MM.1S (cell line): ENCODE measurements around the gene TUT7.
A peak's percentile ranks its signal among the peaks of the same experiment; 100 is the strongest.

Experiments
- DNase-seq: peaks from one replicate; pipeline ENCODE4 v3.0.0-alpha.2; 2015
- H2AFZ ChIP-seq: fragments of 300-600 bp; sonication (generic); 2 replicates; pipeline ENCODE4 v1.6.0; 2016; ENCODE audit warnings: antibody characterized with exemption, low read length
- H3F3A ChIP-seq: fragments of 300-600 bp; sonication (generic); 2 replicates; pipeline ENCODE4 v1.6.1; 2016; ENCODE audit warnings: mild to moderate bottlenecking, antibody characterized with exemption, low read length, moderate library complexity, mixed read lengths; ENCODE audit not compliant: insufficient read depth
- H3K27ac ChIP-seq: fragments of 300-600 bp; sonication (generic); 2 replicates; pipeline ENCODE4 v1.5.1; 2016; ENCODE audit warnings: mild to moderate bottlenecking, low read length
- H3K27me3 ChIP-seq: fragments of 300-600 bp; sonication (generic); replicated peaks from 2 replicates; pipeline ENCODE4 v1.6.0; 2016; ENCODE audit warnings: low read length; ENCODE audit not compliant: insufficient read depth
- H3K36me3 ChIP-seq: fragments of 300-600 bp; sonication (generic); replicated peaks from 2 replicates; pipeline ENCODE4 v1.6.1; 2016; ENCODE audit warnings: mild to moderate bottlenecking, low read length, mixed read lengths; ENCODE audit not compliant: insufficient read depth
- H3K4me1 ChIP-seq: fragments of 300-600 bp; sonication (generic); 2 replicates; pipeline ENCODE4 v1.6.1; 2016; ENCODE audit warnings: low read length, mixed read lengths
- H3K4me2 ChIP-seq: fragments of 300-600 bp; sonication (generic); 2 replicates; pipeline ENCODE4 v1.6.0; 2016; ENCODE audit warnings: low read depth, low read length
- H3K4me3 ChIP-seq: fragments of 300-600 bp; sonication (generic); 2 replicates; pipeline ENCODE4 v1.5.1; 2016; ENCODE audit warnings: low read length, mixed read lengths
- H3K79me2 ChIP-seq: fragments of 300-600 bp; sonication (generic); 2 replicates; pipeline ENCODE4 v1.6.1; 2016; ENCODE audit warnings: mixed run types, low read length, mixed read lengths
- H3K9ac ChIP-seq: fragments of 300-600 bp; sonication (generic); 2 replicates; pipeline ENCODE4 v1.6.1; 2016; ENCODE audit warnings: low read length, mixed read lengths
- H3K9me2 ChIP-seq: fragments of 300-600 bp; sonication (generic); replicated peaks from 2 replicates; pipeline ENCODE4 v1.6.1; 2016; ENCODE audit warnings: mild to moderate bottlenecking, low read length, mixed read lengths; ENCODE audit not compliant: insufficient read depth
- H3K9me3 ChIP-seq: fragments of 300-600 bp; sonication (generic); replicated peaks from 2 replicates; pipeline ENCODE4 v1.6.1; 2016; ENCODE audit warnings: mild to moderate bottlenecking, low read length, mixed read lengths; ENCODE audit not compliant: insufficient read depth
- H4K20me1 ChIP-seq: fragments of 300-600 bp; sonication (generic); 2 replicates; pipeline ENCODE4 v1.6.1; 2016; ENCODE audit warnings: mild to moderate bottlenecking, low read length, moderate library complexity, mixed read lengths; ENCODE audit not compliant: insufficient read depth
- CTCF ChIP-seq: fragments of 300-600 bp; sonication (generic); IDR thresholded peaks from 2 replicates; pipeline ENCODE4 v1.5.1; 2016; ENCODE audit warnings: antibody characterized with exemption, low read length, mixed read lengths
- EZH2 ChIP-seq: fragments of 300-600 bp; sonication (generic); optimal IDR thresholded peaks from 2 replicates; pipeline ENCODE3; 2017; ENCODE audit warnings: low read depth, mild to moderate bottlenecking, antibody characterized with exemption, low read length, mixed read lengths
- EZH2phosphoT487 ChIP-seq: fragments of 300-600 bp; sonication (generic); IDR thresholded peaks from 2 replicates; pipeline ENCODE4 v1.6.1; 2018; ENCODE audit warnings: antibody characterized with exemption, low read length

TUT7 gene

GRCh38 chr9:86354818-86355309 is 654 bp upstream of the TUT7 start:
- no peak for TF ChIP-seq CTCF
- TF ChIP-seq EZH2: no peak
- no peak for TF ChIP-seq EZH2phosphoT487
- Histone ChIP-seq H3K9me3 (no peaks in the 10 kb centered on the region), H3K4me3 (peak overlapping the region; percentile 63), H3K9me2 (no peaks in the 10 kb centered on the region), H3K4me1 (no peaks in the 10 kb centered on the region), H3K9ac (peak overlapping the region; percentile 45; the same call in 1 of the 2 replicates), H3K27me3 (no peaks in the 10 kb centered on the region), H3K27ac (peak overlapping the region; percentile 18; the same call in 1 of the 2 replicates), H4K20me1 (no peaks in the 10 kb centered on the region), H2AFZ (peak overlapping the region; percentile 84), H3K4me2 (peak overlapping the region; percentile 93), H3K79me2 (peaks cover 37% of the 10 kb centered on the region), H3F3A (peaks cover 29% of the 10 kb centered on the region), H3K36me3 (no peaks in the 10 kb centered on the region)
- DNase-seq: no peak

- Histone ChIP-seq H3K9me3 (no peaks in the 10 kb centered on the region), H3K79me2 (peaks cover 48% of the 10 kb centered on the region), H3K27ac (peak overlapping the region; percentile 95), H3K4me1 (no peaks in the 10 kb centered on the region), H3K9me2 (no peaks in the 10 kb centered on the region), H3F3A (peaks cover 29% of the 10 kb centered on the region), H3K9ac (peak overlapping the region; percentile 95), H3K36me3 (no peaks in the 10 kb centered on the region), H4K20me1 (no peaks in the 10 kb centered on the region), H3K4me2 (peak overlapping the region; percentile 92), H2AFZ (0 out of 2 replicates have a peak overlapping the region, but pooled peaks have one; percentile 28), H3K4me3 (peak overlapping the region; percentile 93), H3K27me3 (no peaks in the 10 kb centered on the region)
- TF ChIP-seq EZH2 (no peak), EZH2phosphoT487 (no peak), CTCF (no peak)
- DNase-seq: peak; percentile 32
Measured at GRCh38 chr9:86353655-86354010, 577 bp downstream of the TUT7 start.

- Histone ChIP-seq H3K79me2 (peaks cover 59% of the 10 kb centered on the region), H3K4me1 (no peaks in the 10 kb centered on the region), H3K9me2 (no peaks in the 10 kb centered on the region), H3K27me3 (no peaks in the 10 kb centered on the region), H3F3A (peaks cover 29% of the 10 kb centered on the region), H3K36me3 (no peaks in the 10 kb centered on the region), H2AFZ (no peak overlapping the region), H3K9me3 (no peaks in the 10 kb centered on the region), H4K20me1 (no peaks in the 10 kb centered on the region), H3K4me3 (peak overlapping the region; percentile 93), H3K27ac (peak overlapping the region; percentile 95), H3K4me2 (peak overlapping the region; percentile 92), H3K9ac (peak overlapping the region; percentile 95)
- peak; percentile 71 for DNase-seq
- TF ChIP-seq CTCF: no peak
- TF ChIP-seq EZH2phosphoT487: no peak
- TF ChIP-seq EZH2: no peak
Measured at GRCh38 chr9:86352440-86353077, 1.7 kb downstream of the TUT7 start.
